HEK293 (cell line): ENCODE measurements around the gene TFG.

Experiments
- TCF7L2 ChIP-seq: IDR thresholded peaks from 2 replicates; pipeline ENCODE4 v1.6.1; 2011; ENCODE audit warnings: low read depth, mild to moderate bottlenecking, inconsistent platforms, low read length, moderate library complexity, borderline replicate concordance
- ZNF140 ChIP-seq: fragments of 450-650 bp; formaldehyde crosslinking; IDR thresholded peaks from 2 replicates; pipeline ENCODE4 v1.5.1; 2016; ENCODE audit warnings: missing biosample characterization, missing genetic modification characterization
- TF ChIP-seq, protein P1 (sequence below): fragments of 450-650 bp; formaldehyde crosslinking; IDR thresholded peaks from 2 replicates; pipeline ENCODE4 v1.5.1; 2016; ENCODE audit warnings: missing biosample characterization, missing genetic modification characterization

DNA sequence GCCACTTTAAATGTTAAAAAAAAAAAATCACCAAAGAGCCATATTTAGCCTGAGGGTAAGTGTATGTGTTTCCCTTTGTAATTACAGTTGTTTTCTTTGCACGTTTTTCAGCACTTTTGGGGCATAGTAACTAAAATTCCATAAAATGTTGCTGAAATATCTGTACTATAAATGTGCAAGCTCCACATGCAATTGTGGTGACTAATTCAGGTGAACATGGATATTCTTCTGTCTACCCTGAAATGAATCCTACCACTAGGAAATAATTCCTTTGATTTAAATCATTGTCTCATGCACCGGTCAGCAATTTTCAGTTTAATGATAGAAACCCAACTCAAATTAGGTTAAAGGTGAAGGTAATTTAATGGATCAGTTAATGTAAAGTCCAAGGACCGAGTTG is 13.1 kb upstream of the TFG start:
- TF ChIP-seq, protein P1, sequence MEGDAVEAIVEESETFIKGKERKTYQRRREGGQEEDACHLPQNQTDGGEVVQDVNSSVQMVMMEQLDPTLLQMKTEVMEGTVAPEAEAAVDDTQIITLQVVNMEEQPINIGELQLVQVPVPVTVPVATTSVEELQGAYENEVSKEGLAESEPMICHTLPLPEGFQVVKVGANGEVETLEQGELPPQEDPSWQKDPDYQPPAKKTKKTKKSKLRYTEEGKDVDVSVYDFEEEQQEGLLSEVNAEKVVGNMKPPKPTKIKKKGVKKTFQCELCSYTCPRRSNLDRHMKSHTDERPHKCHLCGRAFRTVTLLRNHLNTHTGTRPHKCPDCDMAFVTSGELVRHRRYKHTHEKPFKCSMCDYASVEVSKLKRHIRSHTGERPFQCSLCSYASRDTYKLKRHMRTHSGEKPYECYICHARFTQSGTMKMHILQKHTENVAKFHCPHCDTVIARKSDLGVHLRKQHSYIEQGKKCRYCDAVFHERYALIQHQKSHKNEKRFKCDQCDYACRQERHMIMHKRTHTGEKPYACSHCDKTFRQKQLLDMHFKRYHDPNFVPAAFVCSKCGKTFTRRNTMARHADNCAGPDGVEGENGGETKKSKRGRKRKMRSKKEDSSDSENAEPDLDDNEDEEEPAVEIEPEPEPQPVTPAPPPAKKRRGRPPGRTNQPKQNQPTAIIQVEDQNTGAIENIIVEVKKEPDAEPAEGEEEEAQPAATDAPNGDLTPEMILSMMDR: no peak
- TF ChIP-seq ZNF140 (no peak), TCF7L2 (no peak)
